Nephron (organoid): Measurements from ENCODE around the gene WDHD1.
A peak's percentile ranks its signal among the peaks of the same experiment; 100 is the strongest.

Experiments used
- H3K27ac Mint-ChIP-seq, 3 experiments: 2 replicates each; pipeline ENCODE4 v1.8.0; 2020; ENCODE audit warnings: mixed read lengths in 3 of 3, mild to moderate bottlenecking in 2 of 3, moderate library complexity in 1 of 3
- H3K27me3 Mint-ChIP-seq: 2 replicates; pipeline ENCODE4 v1.8.0; 2021; ENCODE audit warnings: low read depth, mild to moderate bottlenecking, moderate library complexity, mixed read lengths
- H3K36me3 Mint-ChIP-seq: 2 replicates; pipeline ENCODE4 v1.8.0; 2020; ENCODE audit warnings: low read depth, mixed read lengths
- H3K4me1 Mint-ChIP-seq: 2 replicates; pipeline ENCODE4 v1.8.0; 2020; ENCODE audit warnings: mixed read lengths
- H3K4me3 Mint-ChIP-seq, 3 experiments: 2 replicates each; pipeline ENCODE4 v1.8.0; 2020; ENCODE audit warnings: mild to moderate bottlenecking in 3 of 3, mixed read lengths in 3 of 3, moderate library complexity in 2 of 3
- H3K9me3 Mint-ChIP-seq: 2 replicates; pipeline ENCODE4 v1.8.0; 2020; ENCODE audit warnings: mixed read lengths
- TF ChIP-seq, protein P1 (sequence below), 3 experiments: fragments of 200-600 bp; sonication (generic); IDR thresholded peaks; one replicate each; pipeline ENCODE4 v1.5.0; 2021; ENCODE audit warnings: antibody characterized with exemption in 3 of 3; ENCODE audit not compliant: unreplicated experiment in 3 of 3

Gene WDHD1

DNA sequence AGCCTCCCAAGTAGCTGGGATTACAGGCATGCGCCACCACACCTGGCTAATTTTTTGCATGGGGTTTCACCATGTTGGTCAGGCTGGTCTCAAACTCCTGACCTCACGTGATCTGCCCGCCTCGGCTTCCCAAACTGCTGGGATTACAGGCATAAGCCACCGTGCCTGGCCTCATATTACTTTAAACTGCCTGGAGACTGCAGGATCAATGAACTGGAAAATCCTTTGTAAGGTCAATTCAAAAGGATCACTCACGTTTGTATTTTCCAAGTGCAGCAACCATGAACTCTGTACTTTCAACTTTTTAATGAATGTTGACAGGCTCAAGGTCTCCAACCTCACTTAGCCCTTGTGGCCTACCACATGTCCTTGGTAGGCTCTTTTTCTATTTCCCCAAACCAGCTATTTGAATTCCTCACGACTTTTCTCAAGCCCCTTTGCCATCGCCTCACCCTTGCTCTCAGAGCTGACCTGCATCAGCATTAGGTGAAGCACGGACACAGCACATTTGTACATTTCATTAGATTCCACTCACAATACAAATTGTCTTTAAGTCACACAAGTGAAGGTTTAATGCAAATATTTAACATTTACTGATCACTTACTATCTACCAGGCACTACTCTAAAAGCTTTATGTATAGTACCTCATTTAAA lies 82.0 kb downstream of the WDHD1 start:
- Mint-ChIP-seq H3K27ac (peak overlapping the region in 1 of 3 experiments; percentile 7), H3K4me1 (no peaks in the 10 kb centered on the region), H3K36me3 (peaks cover 44% of the 10 kb centered on the region), H3K9me3 (peaks cover 7% of the 10 kb centered on the region), H3K4me3 (no peak overlapping the region), H3K27me3 (no peaks in the 10 kb centered on the region)
- TF ChIP-seq, protein P1, sequence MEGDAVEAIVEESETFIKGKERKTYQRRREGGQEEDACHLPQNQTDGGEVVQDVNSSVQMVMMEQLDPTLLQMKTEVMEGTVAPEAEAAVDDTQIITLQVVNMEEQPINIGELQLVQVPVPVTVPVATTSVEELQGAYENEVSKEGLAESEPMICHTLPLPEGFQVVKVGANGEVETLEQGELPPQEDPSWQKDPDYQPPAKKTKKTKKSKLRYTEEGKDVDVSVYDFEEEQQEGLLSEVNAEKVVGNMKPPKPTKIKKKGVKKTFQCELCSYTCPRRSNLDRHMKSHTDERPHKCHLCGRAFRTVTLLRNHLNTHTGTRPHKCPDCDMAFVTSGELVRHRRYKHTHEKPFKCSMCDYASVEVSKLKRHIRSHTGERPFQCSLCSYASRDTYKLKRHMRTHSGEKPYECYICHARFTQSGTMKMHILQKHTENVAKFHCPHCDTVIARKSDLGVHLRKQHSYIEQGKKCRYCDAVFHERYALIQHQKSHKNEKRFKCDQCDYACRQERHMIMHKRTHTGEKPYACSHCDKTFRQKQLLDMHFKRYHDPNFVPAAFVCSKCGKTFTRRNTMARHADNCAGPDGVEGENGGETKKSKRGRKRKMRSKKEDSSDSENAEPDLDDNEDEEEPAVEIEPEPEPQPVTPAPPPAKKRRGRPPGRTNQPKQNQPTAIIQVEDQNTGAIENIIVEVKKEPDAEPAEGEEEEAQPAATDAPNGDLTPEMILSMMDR (IDR thresholded peaks at IDR 0.05; ENCODE audit: unreplicated experiment in 3 of 3) = no peak

DNA sequence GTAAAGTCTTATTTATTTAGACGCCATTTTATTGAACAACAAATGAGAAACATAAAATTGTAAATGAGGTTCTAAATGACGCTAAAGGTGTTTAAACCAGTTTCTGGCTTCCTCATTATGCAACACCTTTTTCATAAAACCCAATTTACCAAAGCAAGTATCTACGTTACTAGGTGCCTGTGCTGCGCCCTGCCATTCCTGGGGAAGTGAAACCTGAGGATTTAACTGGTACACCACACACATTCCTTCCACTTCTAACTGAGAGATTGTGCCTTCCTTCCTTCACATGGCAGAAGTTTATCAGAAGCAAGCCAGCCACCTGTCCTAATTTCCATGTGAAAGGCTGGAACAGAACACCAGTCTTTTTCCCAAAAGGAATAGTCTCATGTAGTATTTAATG lies 84.0 kb downstream of the WDHD1 start:
- peaks cover 25% of the 10 kb centered on the region for H3K36me3 Mint-ChIP-seq
- H3K9me3 Mint-ChIP-seq = peaks cover 2% of the 10 kb centered on the region
- H3K4me1 Mint-ChIP-seq = no peaks in the 10 kb centered on the region
- no peaks in the 10 kb centered on the region for H3K27me3 Mint-ChIP-seq
- no peak overlapping the region for H3K27ac Mint-ChIP-seq
- H3K4me3 Mint-ChIP-seq = no peak overlapping the region
- TF ChIP-seq, protein P1 (IDR thresholded peaks at IDR 0.05; ENCODE audit: unreplicated experiment in 3 of 3) = no peak

DNA sequence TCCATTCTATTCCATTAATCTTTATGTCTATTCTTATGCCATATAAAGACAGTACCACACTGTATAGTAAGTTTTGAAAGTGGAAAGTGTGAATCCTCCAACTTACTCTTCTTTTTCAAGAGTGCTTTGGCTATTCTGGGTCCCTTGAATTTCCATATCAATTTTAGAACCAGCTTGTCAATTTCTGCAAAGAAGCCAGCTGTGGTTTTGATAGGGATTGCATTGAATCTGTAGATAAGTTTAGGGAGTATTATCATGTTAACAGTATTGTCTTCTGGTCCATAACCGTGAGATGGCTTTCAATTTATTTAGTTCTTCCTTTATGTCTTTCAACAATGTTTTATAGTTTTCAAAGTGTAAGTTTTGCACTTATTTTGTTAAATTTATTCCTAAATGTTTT lies 90.1 kb downstream of the WDHD1 start:
- H3K4me3 Mint-ChIP-seq = no peak overlapping the region
- no peaks in the 10 kb centered on the region for H3K9me3 Mint-ChIP-seq
- TF ChIP-seq, protein P1 (IDR thresholded peaks at IDR 0.05; ENCODE audit: unreplicated experiment in 3 of 3) = no peak
- H3K27ac Mint-ChIP-seq = no peak overlapping the region
- H3K4me1 Mint-ChIP-seq = peaks cover under 1% of the 10 kb centered on the region
- H3K27me3 Mint-ChIP-seq = no peaks in the 10 kb centered on the region
- peaks cover 12% of the 10 kb centered on the region for H3K36me3 Mint-ChIP-seq

- no peak overlapping the region for H3K27ac Mint-ChIP-seq
- peaks cover 6% of the 10 kb centered on the region for H3K4me1 Mint-ChIP-seq
- H3K4me3 Mint-ChIP-seq = no peak overlapping the region
- no peaks in the 10 kb centered on the region for H3K9me3 Mint-ChIP-seq
- H3K27me3 Mint-ChIP-seq = no peaks in the 10 kb centered on the region
- TF ChIP-seq, protein P1 (IDR thresholded peaks at IDR 0.05; ENCODE audit: unreplicated experiment in 3 of 3) = no peak
- peaks cover 11% of the 10 kb centered on the region for H3K36me3 Mint-ChIP-seq
Observed at GRCh38 chr14:54935958-54936357, 90.9 kb downstream of the WDHD1 start.

DNA sequence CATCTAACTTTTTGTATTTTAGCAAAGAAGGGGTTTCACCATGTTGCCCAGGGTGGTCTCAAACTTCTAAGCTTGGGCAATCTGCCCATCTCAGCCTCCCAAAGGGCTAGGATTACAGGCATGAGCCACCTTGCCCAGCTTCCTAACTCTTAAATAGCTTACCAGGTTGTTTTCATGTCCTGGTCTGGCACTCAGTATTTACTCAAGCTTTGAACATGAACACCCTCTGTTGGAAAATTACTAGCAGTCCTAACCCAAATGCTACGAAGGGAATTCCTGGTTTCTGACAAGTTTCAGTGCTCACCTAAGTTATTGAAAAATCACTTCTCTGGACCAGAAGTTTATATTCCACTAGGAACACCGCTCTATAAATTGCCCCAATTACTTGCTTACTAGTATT lies 91.8 kb downstream of the WDHD1 start:
- peaks cover 8% of the 10 kb centered on the region for H3K36me3 Mint-ChIP-seq
- no peak overlapping the region for H3K4me3 Mint-ChIP-seq
- no peaks in the 10 kb centered on the region for H3K27me3 Mint-ChIP-seq
- no peaks in the 10 kb centered on the region for H3K9me3 Mint-ChIP-seq
- TF ChIP-seq, protein P1 (IDR thresholded peaks at IDR 0.05; ENCODE audit: unreplicated experiment in 3 of 3) = no peak
- peaks cover 6% of the 10 kb centered on the region for H3K4me1 Mint-ChIP-seq
- no peak overlapping the region for H3K27ac Mint-ChIP-seq

DNA sequence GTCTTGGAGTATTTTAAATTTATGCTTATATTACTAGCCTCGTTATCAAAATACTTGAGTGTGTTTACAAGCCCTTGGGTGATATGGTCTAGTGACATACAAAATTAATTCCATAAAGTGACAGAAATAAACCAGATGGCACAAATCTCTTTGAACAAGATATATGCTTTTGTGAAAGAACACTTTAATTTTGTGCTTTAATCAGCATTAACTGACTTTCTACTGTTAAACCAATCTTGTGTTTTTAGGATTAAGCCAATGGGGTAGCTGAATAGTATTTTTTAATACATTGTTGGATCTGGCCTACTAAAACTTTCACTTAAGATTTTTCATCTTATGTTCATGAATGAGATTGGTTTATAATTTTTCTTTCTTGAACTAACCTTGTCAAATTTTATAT lies 93.9 kb downstream of the WDHD1 start:
- H3K4me3 Mint-ChIP-seq = no peak overlapping the region
- peaks cover 6% of the 10 kb centered on the region for H3K4me1 Mint-ChIP-seq
- no peaks in the 10 kb centered on the region for H3K27me3 Mint-ChIP-seq
- H3K27ac Mint-ChIP-seq = no peak overlapping the region
- TF ChIP-seq, protein P1 (IDR thresholded peaks at IDR 0.05; ENCODE audit: unreplicated experiment in 3 of 3) = no peak
- peaks cover 8% of the 10 kb centered on the region for H3K36me3 Mint-ChIP-seq
- no peaks in the 10 kb centered on the region for H3K9me3 Mint-ChIP-seq
